Mucosa of descending colon (tissue), 3 donors: ENCODE results near the gene CORIN. TPM values are rescaled to one million over a fixed set of nuclear protein-coding genes. Genes with fewer than 3 reads are reported as not detected.

Source experiments
- ATAC-seq: fragments of 200-7000 bp; cut with Tn5 transposase; one replicate; pipeline ENCODE4 v1.9.1; 2020; ENCODE audit warnings: mild to moderate bottlenecking, moderate library complexity
- DNase-seq, 3 donors: peaks; one replicate each; pipeline ENCODE4 v3.0.0-alpha.2; 2020
- H3K36me3 ChIP-seq: fragments of 200-600 bp; one replicate; pipeline ENCODE4 v1.8.0; 2021; ENCODE audit warnings: low read depth, mild to moderate bottlenecking
- H3K4me1 ChIP-seq: fragments of 200-600 bp; one replicate; pipeline ENCODE4 v1.8.0; 2021; ENCODE audit warnings: low read depth, mild to moderate bottlenecking
- H3K4me3 ChIP-seq: fragments of 200-600 bp; one replicate; pipeline ENCODE4 v1.8.0; 2021; ENCODE audit warnings: mild to moderate bottlenecking
- H3K9me3 ChIP-seq: fragments of 200-600 bp; one replicate; pipeline ENCODE4 v1.8.0; 2021; ENCODE audit warnings: mild to moderate bottlenecking
- intact Hi-C, 2 donors: fragments of 100-400 bp; cut with DNase I in 1 of 2; cut with micrococcal nuclease in 1 of 2; formaldehyde crosslinking; loops; one replicate each; pipeline versions ENCODE4 v1.11.0 to v1.11.1; 2022; cut with DNase I, micrococcal nuclease
- total RNA-seq, 3 donors: library from RNA; stranded (reverse); fragmentation: NEBNext Ultra II Directional in 2 of 3; extraction: Animal tissue kit (Norgen Biotek cat#: 25700) in 2 of 3; gene quantifications; one replicate each; pipeline versions ENCODE4 v1.2.1 to v1.2.4, GENCODE V29; 2021 to 2023
- TF ChIP-seq, protein P1 (sequence below): fragments of 200-600 bp; IDR thresholded peaks from one replicate; pipeline ENCODE4 v1.8.0; 2022; ENCODE audit warnings: antibody characterized with exemption, mild to moderate bottlenecking
- donor health status: DM: no; HTN: no; CAD: no; lungs with moderate emphysema.
- donor health status: DM: no; HTN: no; CAD: no.
- donor health status: DM: no; HTN: yes; CAD: no.

The CORIN gene
- total RNA-seq, 3 donors from 2014 or later, result 0.41 to 0.52 (median 0.47) TPM

GRCh38 chr4:47804598-47804997 is 33.3 kb downstream of the CORIN start:
- TF ChIP-seq, protein P1, sequence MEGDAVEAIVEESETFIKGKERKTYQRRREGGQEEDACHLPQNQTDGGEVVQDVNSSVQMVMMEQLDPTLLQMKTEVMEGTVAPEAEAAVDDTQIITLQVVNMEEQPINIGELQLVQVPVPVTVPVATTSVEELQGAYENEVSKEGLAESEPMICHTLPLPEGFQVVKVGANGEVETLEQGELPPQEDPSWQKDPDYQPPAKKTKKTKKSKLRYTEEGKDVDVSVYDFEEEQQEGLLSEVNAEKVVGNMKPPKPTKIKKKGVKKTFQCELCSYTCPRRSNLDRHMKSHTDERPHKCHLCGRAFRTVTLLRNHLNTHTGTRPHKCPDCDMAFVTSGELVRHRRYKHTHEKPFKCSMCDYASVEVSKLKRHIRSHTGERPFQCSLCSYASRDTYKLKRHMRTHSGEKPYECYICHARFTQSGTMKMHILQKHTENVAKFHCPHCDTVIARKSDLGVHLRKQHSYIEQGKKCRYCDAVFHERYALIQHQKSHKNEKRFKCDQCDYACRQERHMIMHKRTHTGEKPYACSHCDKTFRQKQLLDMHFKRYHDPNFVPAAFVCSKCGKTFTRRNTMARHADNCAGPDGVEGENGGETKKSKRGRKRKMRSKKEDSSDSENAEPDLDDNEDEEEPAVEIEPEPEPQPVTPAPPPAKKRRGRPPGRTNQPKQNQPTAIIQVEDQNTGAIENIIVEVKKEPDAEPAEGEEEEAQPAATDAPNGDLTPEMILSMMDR, result no peak
- DNase-seq, result no peak
- no peaks in the 10 kb centered on the region for H3K36me3 ChIP-seq

DNA sequence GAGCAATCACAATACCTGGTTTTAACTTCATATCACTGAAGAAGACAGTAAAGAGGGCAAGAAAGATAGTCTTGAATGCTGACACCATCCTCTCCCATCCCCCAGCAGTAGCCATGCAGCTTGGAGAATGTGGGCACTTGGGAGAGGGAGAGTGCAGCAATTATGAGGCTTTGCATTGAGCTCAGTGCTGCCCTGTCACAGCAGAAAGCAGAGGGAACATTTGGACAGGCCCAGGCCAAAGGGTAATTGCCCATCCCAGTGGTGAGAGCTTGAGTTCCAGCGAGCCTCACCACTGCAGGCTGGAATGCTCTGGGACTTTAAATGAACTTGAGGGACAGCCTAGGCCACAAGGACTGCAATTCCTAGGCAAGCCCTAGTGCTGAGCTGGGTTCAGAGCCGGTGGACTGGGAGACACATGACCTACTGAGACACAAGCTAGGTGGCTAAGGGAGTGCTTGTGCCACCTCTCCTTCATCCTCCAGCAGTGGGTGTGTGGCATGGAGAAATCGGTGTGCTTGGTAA is 36.3 kb downstream of the CORIN start:
- ATAC-seq (no peak), DNase-seq (no peak)
- intact Hi-C loops, result no loop called here
- H3K36me3 ChIP-seq, result no peaks in the 10 kb centered on the region
- no peaks in the 10 kb centered on the region for H3K4me1 ChIP-seq
- TF ChIP-seq, protein P1, result no peak
- no peaks in the 10 kb centered on the region for H3K9me3 ChIP-seq
- H3K4me3 ChIP-seq, result no peak overlapping the region

More at GRCh38 chr4:47804598-47804997, 33.3 kb downstream of the CORIN start:
- intact Hi-C loops, result no loop called here
- no peak for ATAC-seq
- Histone ChIP-seq H3K4me3 (no peak overlapping the region), H3K4me1 (no peaks in the 10 kb centered on the region), H3K9me3 (no peaks in the 10 kb centered on the region)

DNA sequence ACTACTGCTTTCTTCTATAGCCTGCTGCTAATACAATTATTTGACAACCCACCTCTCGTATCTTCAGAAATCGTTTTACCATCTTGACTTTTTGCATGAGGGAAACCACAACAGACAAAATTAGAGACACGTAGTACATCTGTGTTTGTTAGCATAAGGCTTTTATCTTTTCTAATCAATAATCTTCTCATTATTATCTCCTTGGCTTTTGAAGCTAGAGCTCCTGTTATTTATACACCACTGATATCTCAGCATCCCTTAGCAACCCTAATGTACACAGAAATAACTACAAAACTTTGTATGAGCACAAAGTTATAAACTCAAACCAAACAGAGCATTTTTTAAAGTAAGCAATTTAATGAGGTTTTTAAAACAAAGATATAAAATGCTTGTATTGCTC is 39.7 kb downstream of the CORIN start:
- TF ChIP-seq, protein P1, result no peak
- Histone ChIP-seq H3K4me1 (no peaks in the 10 kb centered on the region), H3K36me3 (no peaks in the 10 kb centered on the region), H3K4me3 (no peak overlapping the region), H3K9me3 (no peaks in the 10 kb centered on the region)
- DNase-seq (no peak), ATAC-seq (no peak)
- intact Hi-C loops, result no loop called here

DNA sequence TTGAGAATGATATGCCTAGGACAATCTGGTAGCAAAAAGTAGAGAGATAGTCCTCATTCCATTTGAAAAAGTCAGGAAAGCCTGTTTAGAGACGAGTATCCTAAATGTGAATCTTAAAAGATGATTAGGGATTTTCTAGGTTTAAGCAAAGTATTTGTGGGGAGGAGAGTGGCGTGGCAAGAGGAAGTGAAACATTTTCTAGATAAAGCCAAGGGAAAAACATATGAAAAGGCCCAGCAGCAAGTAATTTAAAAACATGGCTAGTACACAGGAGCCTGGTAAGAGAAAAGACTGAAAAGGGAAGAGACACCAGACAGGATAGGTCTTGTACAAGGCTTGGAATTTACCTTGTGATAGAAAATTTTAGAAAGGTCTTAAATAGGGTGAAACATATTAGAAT is 45.9 kb downstream of the CORIN start:
- Histone ChIP-seq H3K4me3 (no peak overlapping the region), H3K4me1 (no peaks in the 10 kb centered on the region), H3K36me3 (no peaks in the 10 kb centered on the region), H3K9me3 (no peaks in the 10 kb centered on the region)
- TF ChIP-seq, protein P1, result no peak
- ATAC-seq, result no peak
- DNase-seq, result no peak
- intact Hi-C loops, result no loop called here

DNA sequence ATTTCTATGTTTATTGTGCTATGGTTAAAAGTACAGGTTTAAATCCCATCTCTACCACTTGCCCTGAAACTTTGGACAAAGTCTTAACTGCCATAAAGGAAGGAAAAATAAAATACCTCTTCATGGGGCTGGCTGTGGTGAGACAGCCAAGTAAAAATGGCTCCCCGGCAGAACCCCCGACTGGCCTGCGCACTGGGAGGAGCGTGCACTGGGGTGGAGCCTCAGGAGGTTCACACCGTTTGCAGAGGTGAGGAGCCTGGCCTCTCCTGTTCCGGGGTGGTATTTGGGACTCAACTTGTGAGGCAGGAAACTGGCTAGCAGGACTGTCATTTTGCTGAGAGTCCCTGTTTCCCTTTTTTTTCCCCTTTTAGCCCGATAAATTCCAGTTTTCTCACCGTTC is 47.8 kb downstream of the CORIN start:
- H3K4me1 ChIP-seq, result no peaks in the 10 kb centered on the region
- no peaks in the 10 kb centered on the region for H3K36me3 ChIP-seq
- H3K4me3 ChIP-seq, result no peak overlapping the region
- intact Hi-C loops, result no loop called here
- DNase-seq (no peak), ATAC-seq (no peak)
- H3K9me3 ChIP-seq, result no peaks in the 10 kb centered on the region
- TF ChIP-seq, protein P1, result no peak

DNA sequence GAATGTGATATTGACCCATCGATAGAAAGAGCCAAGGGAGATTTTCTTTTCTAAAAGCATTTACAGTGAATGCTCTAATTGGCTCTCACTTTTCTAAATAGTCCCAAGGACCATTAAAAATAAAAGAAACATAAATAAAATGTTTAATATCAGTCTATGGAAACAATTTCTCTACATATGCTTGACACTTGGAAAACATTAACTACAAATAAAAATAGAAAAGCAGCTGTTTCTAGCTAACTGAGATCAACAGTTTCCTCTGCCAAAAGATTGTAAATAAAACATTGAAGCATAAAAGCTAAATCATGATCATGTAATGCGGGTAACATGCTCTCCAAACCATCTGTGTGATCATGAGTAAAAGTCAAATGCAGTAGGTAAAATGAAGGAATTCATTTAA is 49.7 kb downstream of the CORIN start:
- H3K4me1 ChIP-seq, result no peaks in the 10 kb centered on the region
- no peak overlapping the region for H3K4me3 ChIP-seq
- no peaks in the 10 kb centered on the region for H3K36me3 ChIP-seq
- ATAC-seq (no peak), DNase-seq (no peak)
- intact Hi-C loops, result no loop called here
- no peaks in the 10 kb centered on the region for H3K9me3 ChIP-seq
- TF ChIP-seq, protein P1, result no peak
